Measurements from ENCODE around the gene TECPR2.

DNA sequence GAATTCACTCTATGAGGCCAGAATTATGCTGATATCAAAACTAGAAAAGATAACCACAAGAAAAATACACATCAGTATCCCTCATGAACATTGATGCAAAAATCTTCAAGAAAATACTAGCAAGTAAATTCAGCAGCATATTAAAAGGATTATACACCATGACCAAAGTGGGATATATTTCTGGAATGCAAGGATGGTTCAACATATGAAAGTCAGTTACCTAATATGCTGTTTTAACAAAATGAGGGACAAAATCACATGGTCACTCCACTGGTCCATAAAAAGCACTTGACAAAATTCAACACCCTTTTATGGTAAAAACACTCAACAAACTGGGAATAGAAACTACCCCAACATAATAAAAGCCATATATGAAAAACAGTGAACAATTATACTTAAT is 40.3 kb downstream of the TECPR2 start:
- TF ChIP-seq, protein P1, sequence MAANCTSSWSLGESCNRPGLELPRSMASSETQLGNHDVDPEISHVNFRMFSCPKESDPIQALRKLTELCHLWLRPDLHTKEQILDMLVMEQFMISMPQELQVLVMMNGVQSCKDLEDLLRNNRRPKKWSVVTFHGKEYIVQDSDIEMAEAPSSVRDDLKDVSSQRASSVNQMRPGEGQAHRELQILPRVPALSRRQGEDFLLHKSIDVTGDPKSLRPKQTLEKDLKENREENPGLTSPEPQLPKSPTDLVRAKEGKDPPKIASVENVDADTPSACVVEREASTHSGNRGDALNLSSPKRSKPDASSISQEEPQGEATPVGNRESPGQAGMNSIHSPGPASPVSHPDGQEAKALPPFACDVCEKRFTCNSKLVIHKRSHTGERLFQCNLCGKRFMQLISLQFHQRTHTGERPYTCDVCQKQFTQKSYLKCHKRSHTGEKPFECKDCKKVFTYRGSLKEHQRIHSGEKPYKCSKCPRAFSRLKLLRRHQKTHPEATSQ (CRISPR knock-in tag; IDR thresholded peaks at IDR 0.05; ENCODE audit: borderline replicate concordance), result no peak
- no peak for TF ChIP-seq SRSF4 (IDR thresholded peaks at IDR 0.05; ENCODE audit: low read depth, low read length, poor library complexity, severe bottlenecking)
- TF ChIP-seq ZNF224 (CRISPR knock-in tag; IDR thresholded peaks at IDR 0.05), result no peak
- TF ChIP-seq ZSCAN29 (CRISPR knock-in tag; conservative IDR thresholded peaks at IDR 0.05), result no peak
- TF ChIP-seq POLR2A (IDR thresholded peaks at IDR 0.05; ENCODE audit: insufficient read depth in 1 of 2, low read depth in 2 of 2, low read length in 2 of 2), result no peak
